ENCODE measurements around the gene RBFA. TPM values are rescaled to one million over a fixed set of nuclear protein-coding genes. Genes with fewer than 3 reads are reported as not detected.

Gene RBFA
- total RNA-seq, 1 experiment from 2014 or later: 38.9 TPM

GRCh38 chr18:80000877-80001276 lies 33.4 kb upstream of the RBFA start:
- ATAC-seq: no peak
- no peak overlapping the region for H3K27ac ChIP-seq (ENCODE audit: low read length)
- H3K9me3 ChIP-seq (ENCODE audit: low read length): peaks cover 7% of the 10 kb centered on the region; the same call in 1 of the 2 replicates
- intact Hi-C loops (cut with micrococcal nuclease): no loop called here
- no peaks in the 10 kb centered on the region for H3K27me3 ChIP-seq (ENCODE audit: low read length)
- H4K20me1 ChIP-seq (ENCODE audit: low read length): no peaks in the 10 kb centered on the region
- no peaks in the 10 kb centered on the region for H3F3A ChIP-seq (ENCODE audit: low read length, unreplicated experiment)
- H3K4me1 ChIP-seq (ENCODE audit: insufficient read depth, low read length): no peaks in the 10 kb centered on the region
- H3K4me2 ChIP-seq (ENCODE audit: low read length): no peak overlapping the region
- DNase-seq: no peak
- no peaks in the 10 kb centered on the region for H3K9me2 ChIP-seq (replicated peaks; ENCODE audit: low read length)
- H3K4me3 ChIP-seq (ENCODE audit: low read length): no peak overlapping the region
- CTCF ChIA-PET: no interaction called here
- H3K36me3 ChIP-seq (ENCODE audit: low read depth, low read length): no peaks in the 10 kb centered on the region
- TF ChIP-seq EZH2phosphoT487 (IDR thresholded peaks at IDR 0.05; ENCODE audit: borderline replicate concordance, low read length): no peak
- no peak for TF ChIP-seq EZH2 (IDR thresholded peaks at IDR 0.05; ENCODE audit: low read length, unreplicated experiment)
- TF ChIP-seq, protein P1, sequence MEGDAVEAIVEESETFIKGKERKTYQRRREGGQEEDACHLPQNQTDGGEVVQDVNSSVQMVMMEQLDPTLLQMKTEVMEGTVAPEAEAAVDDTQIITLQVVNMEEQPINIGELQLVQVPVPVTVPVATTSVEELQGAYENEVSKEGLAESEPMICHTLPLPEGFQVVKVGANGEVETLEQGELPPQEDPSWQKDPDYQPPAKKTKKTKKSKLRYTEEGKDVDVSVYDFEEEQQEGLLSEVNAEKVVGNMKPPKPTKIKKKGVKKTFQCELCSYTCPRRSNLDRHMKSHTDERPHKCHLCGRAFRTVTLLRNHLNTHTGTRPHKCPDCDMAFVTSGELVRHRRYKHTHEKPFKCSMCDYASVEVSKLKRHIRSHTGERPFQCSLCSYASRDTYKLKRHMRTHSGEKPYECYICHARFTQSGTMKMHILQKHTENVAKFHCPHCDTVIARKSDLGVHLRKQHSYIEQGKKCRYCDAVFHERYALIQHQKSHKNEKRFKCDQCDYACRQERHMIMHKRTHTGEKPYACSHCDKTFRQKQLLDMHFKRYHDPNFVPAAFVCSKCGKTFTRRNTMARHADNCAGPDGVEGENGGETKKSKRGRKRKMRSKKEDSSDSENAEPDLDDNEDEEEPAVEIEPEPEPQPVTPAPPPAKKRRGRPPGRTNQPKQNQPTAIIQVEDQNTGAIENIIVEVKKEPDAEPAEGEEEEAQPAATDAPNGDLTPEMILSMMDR (conservative IDR thresholded peaks at IDR 0.05; ENCODE audit: low read depth, low read length): no peak
- H3K79me2 ChIP-seq (ENCODE audit: low read length): no peaks in the 10 kb centered on the region
- POLR2A ChIA-PET (ENCODE audit: unreplicated experiment): no interaction called here
- no TSS peak for BruUV-seq (replicated peaks)
- H2AFZ ChIP-seq (ENCODE audit: low read length): no peak overlapping the region
- no peak overlapping the region for H3K9ac ChIP-seq (ENCODE audit: low read length)

GRCh38 chr18:80002468-80002867 lies 31.8 kb upstream of the RBFA start:
- no peak overlapping the region for H2AFZ ChIP-seq (ENCODE audit: low read length)
- no peaks in the 10 kb centered on the region for H4K20me1 ChIP-seq (ENCODE audit: low read length)
- CTCF ChIA-PET: no interaction called here
- POLR2A ChIA-PET (ENCODE audit: unreplicated experiment): no interaction called here
- peaks cover 7% of the 10 kb centered on the region; the same call in 1 of the 2 replicates for H3K9me3 ChIP-seq (ENCODE audit: low read length)
- no peaks in the 10 kb centered on the region for H3K27me3 ChIP-seq (ENCODE audit: low read length)
- DNase-seq: no peak
- H3F3A ChIP-seq (ENCODE audit: low read length, unreplicated experiment): no peaks in the 10 kb centered on the region
- no peak for ATAC-seq
- H3K36me3 ChIP-seq (ENCODE audit: low read depth, low read length): no peaks in the 10 kb centered on the region
- H3K4me3 ChIP-seq (ENCODE audit: low read length): no peak overlapping the region
- H3K9me2 ChIP-seq (replicated peaks; ENCODE audit: low read length): no peaks in the 10 kb centered on the region
- BruUV-seq (replicated peaks): no TSS peak
- H3K4me2 ChIP-seq (ENCODE audit: low read length): no peak overlapping the region
- H3K79me2 ChIP-seq (ENCODE audit: low read length): no peaks in the 10 kb centered on the region
- H3K27ac ChIP-seq (ENCODE audit: low read length): no peak overlapping the region
- TF ChIP-seq EZH2phosphoT487 (IDR thresholded peaks at IDR 0.05; ENCODE audit: borderline replicate concordance, low read length) (no peak), EZH2 (IDR thresholded peaks at IDR 0.05; ENCODE audit: low read length, unreplicated experiment) (no peak)
- TF ChIP-seq, protein P1 (conservative IDR thresholded peaks at IDR 0.05; ENCODE audit: low read depth, low read length): no peak
- no peaks in the 10 kb centered on the region for H3K4me1 ChIP-seq (ENCODE audit: insufficient read depth, low read length)
- intact Hi-C loops (cut with micrococcal nuclease): no loop called here
- no peak overlapping the region for H3K9ac ChIP-seq (ENCODE audit: low read length)

DNA sequence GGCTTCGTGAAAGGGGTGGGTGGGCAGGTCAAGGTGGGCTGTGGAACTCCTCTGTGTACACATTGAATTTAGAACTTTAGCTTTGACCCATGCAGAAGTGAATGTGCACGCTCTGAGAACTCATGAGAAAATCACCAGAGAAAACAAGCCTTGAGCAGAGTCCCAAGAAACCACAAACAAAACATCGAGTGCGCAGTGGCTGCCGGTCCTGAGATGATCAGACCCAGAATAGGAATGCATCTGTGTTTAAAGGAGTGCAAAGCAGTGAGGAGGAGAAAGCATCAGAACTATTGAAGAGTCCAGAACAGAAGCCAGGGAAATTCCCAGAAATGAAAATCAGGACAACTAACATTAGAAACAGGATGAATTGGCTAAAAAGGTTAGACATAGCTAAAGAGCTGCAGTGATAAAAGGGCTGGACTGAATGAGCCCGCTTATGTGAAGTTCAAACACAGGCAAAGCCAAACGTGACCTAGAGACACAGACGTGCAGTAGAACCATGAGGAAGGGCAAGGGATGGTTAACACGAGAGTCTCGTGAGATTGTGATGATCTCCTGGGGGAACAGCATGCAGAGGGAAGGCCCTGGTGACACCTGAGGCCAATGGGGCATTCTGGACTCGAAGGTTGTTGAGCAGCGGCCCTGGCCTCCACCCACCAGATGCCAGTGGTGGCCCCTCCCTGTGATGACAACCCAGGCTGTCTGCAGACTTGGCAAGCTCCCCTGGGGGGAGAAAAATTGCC lies 29.5 kb upstream of the RBFA start:
- no peak for TF ChIP-seq EZH2 (IDR thresholded peaks at IDR 0.05; ENCODE audit: low read length, unreplicated experiment)
- no peak for TF ChIP-seq EZH2phosphoT487 (IDR thresholded peaks at IDR 0.05; ENCODE audit: borderline replicate concordance, low read length)
- TF ChIP-seq, protein P1 (conservative IDR thresholded peaks at IDR 0.05; ENCODE audit: low read depth, low read length): no peak
- Histone ChIP-seq H3K27ac (ENCODE audit: low read length) (no peak overlapping the region), H3K4me1 (ENCODE audit: insufficient read depth, low read length) (peaks cover 2% of the 10 kb centered on the region), H3K4me2 (ENCODE audit: low read length) (no peak overlapping the region), H3K9me3 (ENCODE audit: low read length) (peaks cover 7% of the 10 kb centered on the region; the same call in 1 of the 2 replicates), H3K27me3 (ENCODE audit: low read length) (no peaks in the 10 kb centered on the region), H3F3A (ENCODE audit: low read length, unreplicated experiment) (no peaks in the 10 kb centered on the region), H2AFZ (ENCODE audit: low read length) (no peak overlapping the region), H3K9ac (ENCODE audit: low read length) (no peak overlapping the region), H3K79me2 (ENCODE audit: low read length) (no peaks in the 10 kb centered on the region), H3K36me3 (ENCODE audit: low read depth, low read length) (no peaks in the 10 kb centered on the region), H3K4me3 (ENCODE audit: low read length) (no peak overlapping the region), H4K20me1 (ENCODE audit: low read length) (no peaks in the 10 kb centered on the region), H3K9me2 (replicated peaks; ENCODE audit: low read length) (no peaks in the 10 kb centered on the region)
- CTCF ChIA-PET: no interaction called here
- intact Hi-C loops (cut with micrococcal nuclease): no loop called here
- DNase-seq: no peak
- BruUV-seq (replicated peaks): no TSS peak
- POLR2A ChIA-PET (ENCODE audit: unreplicated experiment): no interaction called here
- ATAC-seq: no peak
